Thyroid gland (tissue), 4 donors: ENCODE results near the gene AMY1B.
"Not testable (repeated sequence)": the region's sequence is repeated elsewhere in the genome, so short reads cannot be mapped to it uniquely, and the experiment has no call there.

Experiments used
- POLR2A ChIP-seq, 2 donors: fragments of 450-650 bp; IDR thresholded peaks; one replicate each; pipeline ENCODE4 v1.6.1; 2017; ENCODE audit warnings: antibody characterized with exemption in 2 of 2, mild to moderate bottlenecking in 2 of 2, moderate library complexity in 1 of 2
- TF ChIP-seq, protein P1 (sequence below), 6 experiments: fragments of 200-600 bp in 3 of 6; fragments of 450-650 bp in 3 of 6; sonication (generic) in 3 of 6; IDR thresholded peaks; one replicate each; pipeline ENCODE4 v1.5.1; 2016 to 2019; ENCODE audit warnings: antibody characterized with exemption in 6 of 6, mild to moderate bottlenecking in 2 of 6, inconsistent platforms in 1 of 6, moderate library complexity in 1 of 6

DNA sequence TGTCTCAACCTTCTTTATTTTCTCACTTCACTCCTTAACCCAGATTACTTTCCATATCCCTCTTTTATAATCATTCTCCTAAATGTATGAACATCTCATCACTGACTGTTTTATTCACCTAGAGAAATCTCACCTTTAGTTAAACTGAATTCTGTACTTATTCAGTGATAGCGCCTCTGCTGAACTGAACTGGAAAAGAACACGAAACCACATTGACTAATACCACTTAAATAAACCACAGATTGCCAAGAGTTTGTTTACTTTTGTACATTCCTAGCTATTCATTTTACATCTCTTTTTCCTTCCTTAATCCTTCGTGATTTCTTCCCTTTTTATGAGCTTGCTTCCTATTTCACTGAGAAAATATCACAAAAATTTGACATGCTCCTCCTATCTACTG lies 11.7 kb upstream of the AMY1B start:
- TF ChIP-seq, protein P1, sequence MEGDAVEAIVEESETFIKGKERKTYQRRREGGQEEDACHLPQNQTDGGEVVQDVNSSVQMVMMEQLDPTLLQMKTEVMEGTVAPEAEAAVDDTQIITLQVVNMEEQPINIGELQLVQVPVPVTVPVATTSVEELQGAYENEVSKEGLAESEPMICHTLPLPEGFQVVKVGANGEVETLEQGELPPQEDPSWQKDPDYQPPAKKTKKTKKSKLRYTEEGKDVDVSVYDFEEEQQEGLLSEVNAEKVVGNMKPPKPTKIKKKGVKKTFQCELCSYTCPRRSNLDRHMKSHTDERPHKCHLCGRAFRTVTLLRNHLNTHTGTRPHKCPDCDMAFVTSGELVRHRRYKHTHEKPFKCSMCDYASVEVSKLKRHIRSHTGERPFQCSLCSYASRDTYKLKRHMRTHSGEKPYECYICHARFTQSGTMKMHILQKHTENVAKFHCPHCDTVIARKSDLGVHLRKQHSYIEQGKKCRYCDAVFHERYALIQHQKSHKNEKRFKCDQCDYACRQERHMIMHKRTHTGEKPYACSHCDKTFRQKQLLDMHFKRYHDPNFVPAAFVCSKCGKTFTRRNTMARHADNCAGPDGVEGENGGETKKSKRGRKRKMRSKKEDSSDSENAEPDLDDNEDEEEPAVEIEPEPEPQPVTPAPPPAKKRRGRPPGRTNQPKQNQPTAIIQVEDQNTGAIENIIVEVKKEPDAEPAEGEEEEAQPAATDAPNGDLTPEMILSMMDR (IDR thresholded peaks at IDR 0.05): not testable (repeated sequence)
- not testable (repeated sequence) for TF ChIP-seq POLR2A (IDR thresholded peaks at IDR 0.05)
